GM21515 (cell line): Measurements from ENCODE around the gene DAGLB.

ENCODE experiments used
- ATAC-seq: cut with Tn5 transposase; IDR thresholded peaks from one replicate; pipeline ENCODE4 v1.9.1; 2021; ENCODE audit not compliant: unreplicated experiment

The DAGLB gene

GRCh38 chr7:6433784-6434615 is 13.8 kb downstream of the DAGLB start:
- no peak for ATAC-seq

- ATAC-seq = no peak
These were observed 15.0 kb downstream of the DAGLB start for GRCh38 chr7:6432781-6433180.

- ATAC-seq = no peak
These were observed 16.8 kb downstream of the DAGLB start for GRCh38 chr7:6430974-6431373.

- ATAC-seq = no peak
These were observed 17.3 kb downstream of the DAGLB start for GRCh38 chr7:6430271-6430940.

- no peak for ATAC-seq
These were observed 21.8 kb downstream of the DAGLB start for GRCh38 chr7:6425948-6426347.

GRCh38 chr7:6423942-6424701 is 23.6 kb downstream of the DAGLB start:
- ATAC-seq = no peak

- ATAC-seq = no peak
These were observed 24.7 kb downstream of the DAGLB start for GRCh38 chr7:6422926-6423632.

- ATAC-seq = no peak
These were observed 25.7 kb downstream of the DAGLB start for GRCh38 chr7:6422095-6422494.

- ATAC-seq = no peak
These were observed 27.1 kb downstream of the DAGLB start for GRCh38 chr7:6420680-6421079.

GRCh38 chr7:6419310-6419773 is 28.4 kb downstream of the DAGLB start:
- no peak for ATAC-seq

GRCh38 chr7:6417408-6417807 is 30.3 kb downstream of the DAGLB start:
- ATAC-seq = no peak

GRCh38 chr7:6416516-6417145 is 31.1 kb downstream of the DAGLB start:
- no peak for ATAC-seq

GRCh38 chr7:6413637-6414036 is 34.1 kb downstream of the DAGLB start:
- no peak for ATAC-seq

GRCh38 chr7:6409944-6410693 is 37.6 kb downstream of the DAGLB start:
- no peak for ATAC-seq

- ATAC-seq = no peak
These were observed 38.7 kb downstream of the DAGLB start for GRCh38 chr7:6409091-6409490.

- no peak for ATAC-seq
These were observed 40.3 kb downstream of the DAGLB start for GRCh38 chr7:6407434-6407833.

- ATAC-seq = no peak
These were observed 41.6 kb downstream of the DAGLB start for GRCh38 chr7:6406121-6406520.

- ATAC-seq = no peak
These were observed 43.8 kb downstream of the DAGLB start for GRCh38 chr7:6403907-6404306.

- ATAC-seq = no peak
These were observed 45.0 kb downstream of the DAGLB start for GRCh38 chr7:6402741-6403140.

GRCh38 chr7:6402041-6402440 is 45.7 kb downstream of the DAGLB start:
- no peak for ATAC-seq
